Activated naive CD4-positive, alpha-beta T cell treated with Interleukin-2 at 50 U/mL for 16 hours (primary cell): ENCODE measurements around the gene EPHB1.

Experiments
- DNase-seq: peaks from one replicate; pipeline ENCODE4 v3.0.0-alpha.2; 2020

The EPHB1 gene

GRCh38 chr3:134794950-134795745 is at the start of gene EPHB1:
Gene EPHB1, plus strand, starts transcription at chr3:134795260.
- DNase-seq: peak; percentile 52

GRCh38 chr3:134748698-134749097 is 46.4 kb upstream of the EPHB1 start:
- no peak for DNase-seq

GRCh38 chr3:134749174-134749573 is 45.9 kb upstream of the EPHB1 start:
- DNase-seq: no peak

- DNase-seq: no peak
Observed at GRCh38 chr3:134749802-134750553, 45.1 kb upstream of the EPHB1 start.

- DNase-seq: no peak
Observed at GRCh38 chr3:134751831-134752230, 43.2 kb upstream of the EPHB1 start.

GRCh38 chr3:134752761-134753461 is 42.1 kb upstream of the EPHB1 start:
- no peak for DNase-seq

- no peak for DNase-seq
Observed at GRCh38 chr3:134753999-134754742, 40.9 kb upstream of the EPHB1 start.

GRCh38 chr3:134754768-134755559 is 40.1 kb upstream of the EPHB1 start:
- DNase-seq: no peak

GRCh38 chr3:134755821-134756220 is 39.2 kb upstream of the EPHB1 start:
- DNase-seq: no peak

- DNase-seq: no peak
Observed at GRCh38 chr3:134757549-134758069, 37.5 kb upstream of the EPHB1 start.

- DNase-seq: no peak
Observed at GRCh38 chr3:134761213-134761612, 33.8 kb upstream of the EPHB1 start.

- DNase-seq: no peak
Observed at GRCh38 chr3:134762016-134762415, 33.0 kb upstream of the EPHB1 start.

GRCh38 chr3:134765468-134765867 is 29.6 kb upstream of the EPHB1 start:
- DNase-seq: no peak

- DNase-seq: no peak
Observed at GRCh38 chr3:134766290-134766689, 28.8 kb upstream of the EPHB1 start.

- no peak for DNase-seq
Observed at GRCh38 chr3:134768116-134768515, 26.9 kb upstream of the EPHB1 start.

- no peak for DNase-seq
Observed at GRCh38 chr3:134768837-134769236, 26.2 kb upstream of the EPHB1 start.

- no peak for DNase-seq
Observed at GRCh38 chr3:134769287-134769868, 25.7 kb upstream of the EPHB1 start.

- no peak for DNase-seq
Observed at GRCh38 chr3:134772011-134772410, 23.0 kb upstream of the EPHB1 start.

- no peak for DNase-seq
Observed at GRCh38 chr3:134772591-134772990, 22.5 kb upstream of the EPHB1 start.

- no peak for DNase-seq
Observed at GRCh38 chr3:134775831-134776230, 19.2 kb upstream of the EPHB1 start.

- DNase-seq: no peak
Observed at GRCh38 chr3:134776518-134776917, 18.5 kb upstream of the EPHB1 start.
